SH-SY5Y (cell line): ENCODE results near the gene HECW1.

Experiments used
- GATA2 ChIP-seq: IDR thresholded peaks from 2 replicates; pipeline ENCODE4 v1.6.1; 2011; ENCODE audit warnings: mild to moderate bottlenecking, low read depth, low read length
- GATA3 ChIP-seq: IDR thresholded peaks from 2 replicates; pipeline ENCODE4 v1.6.1; 2011; ENCODE audit warnings: low read depth, mild to moderate bottlenecking, low read length, moderate library complexity

GRCh38 chr7:43291789-43292188 is 179.3 kb downstream of the HECW1 start:
- TF ChIP-seq GATA3 (no peak), GATA2 (no peak)
